AG04449 (cell line): ENCODE results near the gene GNLY.
A peak's percentile ranks its signal among the peaks of the same experiment; 100 is the strongest.

Source experiments
- CTCF ChIA-PET: fragments of 350-600 bp; formaldehyde crosslinking; extraction: SDS; loops from one replicate; lab custom pipeline; 2021; ENCODE audit warnings: antibody characterized with exemption; lab: Yijun Ruan, JAX
- POLR2A ChIA-PET: fragments of 400-600, 350-600 bp; formaldehyde crosslinking; extraction: SDS; loops from one replicate; lab custom pipeline; 2020; ENCODE audit warnings: antibody characterized with exemption, inconsistent platforms; lab: Yijun Ruan, JAX
- DNase-seq: peaks from one replicate; pipeline ENCODE4 v3.0.0-alpha.2; 2010; ENCODE audit warnings: low read depth, low spot score
- H3K4me3 ChIP-seq: 2 replicates; pipeline ENCODE4 v1.5.1; 2011; ENCODE audit warnings: low read depth, mild to moderate bottlenecking, control low read depth, low read length
- CTCF ChIP-seq: IDR thresholded peaks from one replicate; pipeline ENCODE4 v1.5.1; 2011; ENCODE audit warnings: mild to moderate bottlenecking, moderate library complexity, low read length, control low read depth, inconsistent platforms; ENCODE audit not compliant: insufficient read depth; ENCODE audit errors: missing control alignments

Gene GNLY

GRCh38 chr2:85741211-85741832 is 47.2 kb downstream of the GNLY start:
- CTCF ChIA-PET: interaction anchor here (0.9 to 26.9 kb wide), 13 partner anchors 8 to 337 kb away, joined by 3 to 643 read pairs (median 7); partner anchors contain the start of gene ATOH8
- no peak overlapping the region for H3K4me3 ChIP-seq
- no peak for TF ChIP-seq CTCF
- POLR2A ChIA-PET: interaction anchor here (0.7 to 2.5 kb wide), 6 partner anchors 12 to 44 kb away, joined by 3 to 15 read pairs (median 4); partner anchors contain the start of gene ATOH8
- no peak for DNase-seq

- peak; percentile 88 for DNase-seq
- no peak for TF ChIP-seq CTCF
- ChIA-PET CTCF (interaction anchor here (0.9 to 26.9 kb wide), 17 partner anchors 8 to 338 kb away, joined by 3 to 643 read pairs (median 5); partner anchors contain the start of gene ATOH8), POLR2A (interaction anchor here (0.7 to 2.5 kb wide), 8 partner anchors 12 to 43 kb away, joined by 3 to 15 read pairs (median 3); partner anchors contain the start of gene ATOH8)
- H3K4me3 ChIP-seq: peak overlapping the region; percentile 23
Measured at GRCh38 chr2:85741833-85742455, 47.8 kb downstream of the GNLY start.

GRCh38 chr2:85743304-85743978 is 49.3 kb downstream of the GNLY start:
- POLR2A ChIA-PET: interaction anchor here (1.3 kb wide), 1 partner anchor 13 kb away, joined by 3 read pairs; no protein-coding TSS in a partner anchor
- H3K4me3 ChIP-seq: no peak overlapping the region
- DNase-seq: peak; percentile 58
- CTCF ChIA-PET: interaction anchor here (0.8 to 26.9 kb wide), 11 partner anchors 7 to 335 kb away, joined by 3 to 643 read pairs (median 5); partner anchors contain the start of gene ATOH8
- TF ChIP-seq CTCF: no peak

- ChIA-PET CTCF (interaction anchor here (0.8 to 26.9 kb wide), 11 partner anchors 9 to 107 kb away, joined by 3 to 643 read pairs (median 4); no protein-coding TSS in a partner anchor), POLR2A (interaction anchor here (1.9 kb wide), 1 partner anchor 28 kb away, joined by 16 read pairs; no protein-coding TSS in a partner anchor)
- peak overlapping the region; percentile 6; the same call in 1 of the 2 replicates for H3K4me3 ChIP-seq
- no peak for TF ChIP-seq CTCF
- DNase-seq: no peak
Measured at GRCh38 chr2:85744055-85744454, 49.9 kb downstream of the GNLY start.

GRCh38 chr2:85744741-85745601 is 50.8 kb downstream of the GNLY start:
- POLR2A ChIA-PET: interaction anchor here (0.6 to 1.9 kb wide), 9 partner anchors 8 to 370 kb away, joined by 3 to 16 read pairs (median 4); partner anchors contain the start of genes POLR1A and PTCD3
- CTCF ChIA-PET: interaction anchor here (0.8 to 26.9 kb wide), 19 partner anchors 9 to 144 kb away, joined by 3 to 643 read pairs (median 4); partner anchors contain the start of genes ATOH8 and ST3GAL5
- DNase-seq: peak; percentile 92

More at GRCh38 chr2:85744741-85745601, 50.8 kb downstream of the GNLY start:
- TF ChIP-seq CTCF: no peak
- H3K4me3 ChIP-seq: peak overlapping the region; percentile 43
